ENCODE data around the gene IRF2BPL.
A peak's percentile ranks its signal among the peaks of the same experiment; 100 is the strongest.
"Not testable (repeated sequence)": the region's sequence is repeated elsewhere in the genome, so short reads cannot be mapped to it uniquely, and the experiment has no call there.

Gene IRF2BPL

DNA sequence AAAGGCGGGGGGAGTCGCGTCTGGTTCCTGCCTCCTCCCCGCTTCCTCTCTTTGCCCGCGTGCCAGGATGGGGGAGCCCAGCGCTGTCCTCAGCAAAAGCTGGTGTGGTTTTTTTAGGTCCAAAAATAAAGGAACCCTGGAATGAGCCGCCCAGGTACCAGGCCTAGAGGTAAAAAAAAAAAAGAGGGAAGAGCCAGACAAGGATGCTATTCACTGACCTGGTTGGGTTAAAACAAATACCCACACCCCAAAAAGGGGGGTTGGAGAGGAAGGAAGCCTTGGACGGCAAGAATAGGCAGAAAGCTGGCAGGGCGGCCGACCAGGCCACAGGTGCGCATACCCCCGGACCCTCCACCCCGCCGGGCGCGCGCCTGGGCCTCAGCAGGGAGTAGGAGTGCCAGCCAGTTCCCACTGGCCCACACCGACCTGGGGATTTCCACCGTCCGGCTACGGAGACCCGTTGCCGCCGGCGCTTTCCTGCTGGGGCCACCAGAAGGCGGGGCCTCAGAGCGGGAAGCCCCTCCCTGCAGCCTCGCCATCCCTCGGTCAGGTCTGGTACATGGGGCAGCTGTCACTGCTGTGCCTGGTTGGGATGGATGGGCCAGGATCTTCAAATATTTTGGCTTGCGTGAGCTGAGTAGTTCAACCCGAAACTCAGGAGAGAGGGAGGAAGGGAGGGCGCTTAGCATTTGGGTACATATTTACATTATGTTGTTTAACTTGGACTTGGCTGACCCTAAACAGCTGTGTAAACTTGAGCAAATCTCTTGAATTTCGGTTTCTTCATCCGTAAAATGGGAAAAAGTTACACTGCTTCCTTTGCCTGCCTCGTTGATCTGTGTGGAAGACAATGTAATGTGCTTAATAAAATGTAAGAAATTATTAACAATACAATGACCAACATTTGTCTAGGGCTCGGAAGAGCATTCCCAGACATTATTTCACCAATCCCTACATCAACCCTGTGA lies 5.4 kb upstream of the IRF2BPL start:
- DNase-seq, result peak; percentile 68

DNA sequence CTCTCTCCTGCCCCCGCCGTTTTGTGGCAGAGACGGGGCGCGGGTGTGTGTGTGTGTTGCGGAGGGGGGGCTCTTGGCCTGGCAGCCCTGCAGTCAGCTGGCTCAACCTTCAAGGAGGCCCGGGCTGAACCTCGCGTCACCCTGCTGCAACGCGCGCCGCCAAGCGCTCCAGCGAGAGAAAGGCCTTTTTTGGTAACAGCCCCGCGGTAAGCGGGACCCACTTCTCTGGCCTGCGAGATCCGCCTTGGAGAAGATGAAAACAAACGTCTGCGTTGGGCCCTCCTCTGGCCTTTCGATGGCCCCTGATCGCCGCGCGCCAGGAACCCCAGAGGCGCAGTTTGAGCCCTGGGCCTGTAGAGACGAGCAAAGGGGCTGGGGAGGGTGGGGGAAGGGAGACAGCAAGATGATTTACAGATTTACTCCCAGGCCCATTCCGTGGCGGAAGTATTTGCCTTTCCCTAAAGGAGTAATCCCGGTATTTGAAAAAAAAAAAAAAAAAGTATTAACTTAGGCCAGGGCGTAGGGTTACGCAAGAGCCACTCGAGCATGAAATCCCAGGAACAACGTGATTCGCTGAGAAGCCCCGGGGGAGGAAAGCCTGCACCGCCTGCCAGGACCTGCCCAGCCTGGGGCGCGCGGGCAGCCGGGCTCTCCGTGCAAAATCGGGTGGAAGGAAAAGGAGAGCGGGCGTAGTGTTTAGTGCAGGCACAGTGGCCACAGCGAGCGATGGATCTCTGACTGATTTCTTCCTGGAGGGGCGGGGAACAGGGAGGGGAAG lies 4.5 kb upstream of the IRF2BPL start:
- DNase-seq, result peak; percentile 94

DNA sequence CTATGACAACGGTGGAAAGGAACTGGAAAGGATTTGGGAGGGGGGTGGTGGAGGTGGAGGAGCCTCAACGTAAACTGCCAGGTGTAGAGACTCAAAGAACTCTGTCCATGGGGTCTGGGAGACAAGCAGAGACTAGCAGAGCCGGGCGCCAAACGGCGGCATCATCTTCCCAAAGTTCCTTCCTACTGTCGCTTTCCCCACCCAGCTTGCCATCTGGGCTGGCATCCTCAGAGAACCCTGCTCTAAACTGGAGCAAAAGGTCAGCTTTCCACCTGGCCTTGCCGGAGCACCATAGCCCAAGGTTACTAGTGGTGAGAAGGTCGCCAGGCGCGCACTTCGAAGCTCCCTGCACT lies 4.0 kb upstream of the IRF2BPL start:
- DNase-seq, result no peak

DNA sequence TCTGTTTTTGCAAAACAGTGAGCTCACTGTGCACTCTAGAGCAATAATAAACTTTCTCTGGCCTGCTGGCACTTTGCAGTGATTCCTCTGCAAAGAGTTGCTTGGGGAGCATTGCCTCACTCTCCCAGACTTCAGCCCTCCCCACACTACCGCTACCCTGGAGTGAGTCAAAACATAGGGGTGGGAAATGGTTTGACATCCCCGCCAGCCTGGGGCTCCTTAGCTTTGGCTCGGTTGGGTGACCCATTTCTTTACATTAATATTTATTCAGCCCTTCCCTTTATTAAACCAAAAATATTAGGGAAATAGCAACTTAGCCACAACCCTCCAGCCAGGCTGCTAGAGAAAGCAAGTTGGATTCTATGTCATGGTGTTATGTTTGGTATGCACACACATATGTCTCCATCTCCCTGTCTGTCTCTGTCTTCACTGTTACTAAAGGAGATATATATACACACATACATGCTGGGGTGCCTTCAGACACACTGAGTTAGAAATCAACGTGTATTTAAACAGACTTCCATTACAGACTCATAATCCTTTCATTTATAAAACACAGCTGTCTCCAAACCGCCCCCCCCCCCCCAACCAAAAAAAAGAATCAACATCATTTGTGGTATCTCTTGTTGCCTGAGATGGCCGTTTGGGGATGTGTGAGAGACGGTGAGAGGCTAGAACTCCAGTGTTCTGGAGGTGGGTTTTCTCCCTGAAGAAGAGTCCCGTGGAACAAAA lies 3.4 kb upstream of the IRF2BPL start:
- DNase-seq, result no peak

GRCh38 chr14:77027538-77028383 lies 747 bp downstream of the IRF2BPL start:
- DNase-seq, result no peak

GRCh38 chr14:77026930-77027537 lies 1.5 kb downstream of the IRF2BPL start:
- DNase-seq, result no peak

DNA sequence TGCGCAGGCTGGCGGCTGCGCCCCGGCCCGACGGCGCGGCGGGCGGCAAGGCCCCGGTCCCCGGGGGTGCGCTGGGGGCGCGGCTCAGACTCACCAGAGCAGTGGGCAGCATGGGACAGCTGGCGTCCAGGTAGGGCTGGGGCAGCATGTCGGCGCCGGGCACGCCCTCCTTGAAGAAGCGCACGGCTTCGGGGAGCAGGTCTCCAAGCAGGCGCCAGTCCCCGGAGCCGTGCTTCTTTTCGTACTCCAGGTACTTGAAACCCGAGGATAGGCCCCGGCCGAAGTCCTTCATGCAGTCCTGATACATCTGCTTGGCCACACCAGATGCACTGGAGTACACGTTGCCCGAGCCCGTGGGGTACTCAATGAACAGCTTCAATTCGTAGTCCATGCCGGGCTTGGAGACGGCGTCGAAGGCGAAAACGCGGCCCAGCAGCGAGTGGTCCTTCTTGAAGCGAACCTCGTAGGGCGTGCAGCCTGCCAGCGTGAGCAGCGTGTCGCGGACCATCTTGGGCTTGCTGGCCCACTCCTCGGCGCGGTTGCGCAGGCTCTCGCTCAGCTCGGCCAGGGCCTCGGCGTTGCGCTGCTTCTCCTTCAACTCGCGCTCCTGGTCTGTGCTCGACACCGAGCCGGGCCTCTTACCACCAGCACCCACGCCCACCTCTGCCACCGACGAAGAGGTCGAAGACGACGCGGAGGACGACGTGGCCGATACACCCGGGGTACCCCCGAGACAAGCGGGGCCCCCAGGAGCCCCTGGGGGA lies 2.2 kb downstream of the IRF2BPL start:
- DNase-seq, result no peak

- DNase-seq, result no peak
Measured at GRCh38 chr14:77025744-77026165, 2.8 kb downstream of the IRF2BPL start.

DNA sequence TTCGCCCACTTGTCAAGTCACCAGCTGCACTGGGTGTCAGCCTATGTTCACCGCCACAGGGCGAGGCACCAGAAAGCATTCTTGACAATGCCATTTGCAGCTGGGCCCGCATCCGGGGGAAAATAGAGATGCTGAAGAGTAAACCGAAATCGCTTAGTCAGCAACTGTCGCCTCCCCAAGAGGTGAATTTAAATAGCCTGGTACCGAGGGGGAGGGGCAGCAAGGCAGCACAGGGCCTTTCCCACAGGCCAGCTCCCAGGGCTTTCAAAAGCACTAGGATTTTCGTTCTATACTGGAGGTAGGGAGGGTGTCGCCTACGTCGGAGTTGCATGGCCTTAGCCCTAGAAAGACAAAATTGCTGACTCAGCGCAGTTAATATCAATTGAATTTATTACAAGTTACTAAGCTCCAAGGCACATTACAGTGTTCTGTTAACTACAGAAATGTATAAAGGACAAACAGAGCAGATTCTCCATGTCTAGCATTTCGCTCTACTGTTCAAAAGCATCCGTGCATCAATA lies 4.3 kb downstream of the IRF2BPL start:
- DNase-seq, result no peak

- DNase-seq, result no peak
Measured at GRCh38 chr14:77023001-77023996, 5.2 kb downstream of the IRF2BPL start.

DNA sequence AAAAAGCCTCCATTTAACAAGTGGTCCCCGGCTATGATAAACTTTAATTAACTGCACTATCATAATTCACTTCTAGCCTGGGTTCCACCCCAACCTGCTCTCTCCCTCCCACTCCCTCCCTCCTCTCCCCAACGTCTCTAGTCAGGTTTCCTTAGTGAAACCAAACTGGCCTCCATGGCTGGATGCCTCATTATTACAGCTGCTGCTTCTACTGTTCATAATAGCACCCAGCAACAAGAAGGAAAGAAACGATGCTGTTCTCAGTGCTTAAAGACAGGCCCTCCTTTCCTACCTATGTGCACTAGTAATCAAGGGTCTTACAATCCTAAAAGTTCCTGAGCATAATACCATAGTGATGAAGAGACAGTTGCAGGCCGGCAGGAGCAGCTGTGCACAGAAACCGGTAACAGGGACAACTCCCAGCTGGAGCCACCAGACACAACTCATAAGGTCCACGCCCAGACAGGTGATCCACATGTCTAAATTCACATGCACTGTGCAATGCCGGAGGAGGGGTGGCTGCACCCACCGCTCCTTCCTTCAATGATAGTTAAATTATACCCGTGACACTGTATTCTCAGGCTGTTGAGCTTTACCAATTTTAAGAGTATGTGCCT lies 6.2 kb downstream of the IRF2BPL start:
- DNase-seq, result no peak

DNA sequence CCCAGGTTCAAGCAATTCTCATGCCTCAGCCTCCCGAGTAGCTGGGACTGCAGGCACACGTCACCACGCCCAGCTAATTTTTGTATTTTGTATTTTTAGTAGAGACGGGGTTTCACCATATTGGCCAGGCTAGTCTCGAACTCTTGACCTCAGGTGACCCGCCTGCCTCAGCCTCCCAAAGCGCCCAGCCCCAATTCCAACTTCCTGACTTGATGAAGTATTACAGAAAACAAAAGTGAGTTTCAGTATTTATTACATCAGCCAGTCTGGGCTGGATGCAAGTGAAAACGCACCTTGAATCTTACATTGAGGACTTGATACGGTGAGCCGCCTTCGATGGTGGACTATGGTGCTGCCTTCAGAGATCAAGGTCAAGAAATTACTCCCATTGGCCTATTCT lies 7.1 kb downstream of the IRF2BPL start:
- not testable (repeated sequence) for DNase-seq

- no peak for DNase-seq
Measured at GRCh38 chr14:77018785-77019184, 9.7 kb downstream of the IRF2BPL start.

- DNase-seq, result no peak
Measured at GRCh38 chr14:77017666-77018065, 10.8 kb downstream of the IRF2BPL start.

DNA sequence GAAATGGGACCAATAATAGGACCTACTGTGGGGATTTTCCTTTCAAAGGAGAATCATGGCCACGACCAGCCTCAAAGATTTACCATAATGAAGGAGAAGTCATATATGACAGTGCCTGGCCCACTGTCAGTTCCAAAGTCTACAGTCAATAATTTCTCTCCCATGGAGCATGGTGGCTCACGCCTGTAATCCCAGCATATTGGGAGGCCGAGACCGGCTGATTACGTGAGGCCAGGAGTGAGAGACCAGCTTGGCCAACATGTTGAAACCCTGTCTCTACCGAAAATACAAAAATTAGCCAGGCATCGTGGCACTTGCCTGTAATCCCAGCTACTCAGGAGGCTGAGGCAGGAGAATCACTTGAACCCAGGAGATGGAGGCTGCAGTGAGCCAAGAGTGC lies 13.8 kb downstream of the IRF2BPL start:
- DNase-seq, result no peak

DNA sequence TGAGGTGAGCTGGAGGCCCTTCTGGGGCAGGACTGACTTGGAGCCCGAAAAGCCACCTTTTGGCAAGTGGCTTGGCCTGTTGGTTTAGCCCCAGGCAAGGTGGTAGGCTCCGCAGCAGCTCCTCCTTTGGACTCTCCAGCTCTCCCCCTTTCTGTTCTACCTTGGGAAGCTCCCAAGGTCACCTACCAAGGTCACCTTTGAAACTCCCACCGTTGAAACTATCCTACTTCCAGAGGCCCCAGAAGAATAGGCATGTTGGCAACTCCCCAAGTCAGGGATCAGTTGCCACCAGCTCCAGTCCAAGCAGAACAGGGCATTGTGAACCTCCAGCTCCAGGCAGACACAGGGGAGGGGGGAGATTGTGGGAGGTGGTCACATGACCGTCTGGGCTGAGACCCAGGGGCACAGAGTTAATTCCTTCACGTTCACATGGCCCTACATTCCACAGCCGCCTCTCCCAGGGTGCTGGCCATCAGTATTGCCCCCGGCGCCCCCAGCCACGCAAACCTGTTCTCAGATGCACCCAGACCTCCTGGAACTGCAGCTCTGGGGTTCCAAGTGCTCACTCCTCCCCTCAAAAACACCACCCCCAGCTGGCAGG lies 14.4 kb downstream of the IRF2BPL start:
- no peak for DNase-seq

- no peak for DNase-seq
Measured at GRCh38 chr14:77012193-77012765, 16.2 kb downstream of the IRF2BPL start.

GRCh38 chr14:77011245-77011644 lies 17.3 kb downstream of the IRF2BPL start:
- DNase-seq, result no peak

Data from NCI-H1048 (cell line).